Measurements from ENCODE around the gene ZCCHC7.

DNA sequence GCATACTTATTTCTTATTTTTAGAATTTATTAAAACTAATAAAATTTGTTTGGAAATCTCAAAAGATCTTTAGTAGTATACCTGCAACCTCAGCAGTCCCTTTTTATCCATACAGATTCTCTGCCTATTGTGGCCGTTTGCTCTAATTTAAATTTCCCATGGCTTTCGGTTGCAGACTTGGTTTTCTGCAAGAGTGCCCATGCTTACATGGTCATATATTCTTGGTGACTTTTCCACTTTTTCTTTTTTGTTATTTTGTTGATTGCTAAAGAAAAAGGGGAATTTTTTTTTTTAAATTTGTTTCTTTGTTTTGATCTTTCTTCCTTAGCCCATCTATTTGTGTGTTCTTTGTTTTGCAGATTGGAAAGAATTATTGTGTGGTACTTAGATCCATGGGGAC is 20.6 kb downstream of the ZCCHC7 start:
- TF ChIP-seq, protein P1, sequence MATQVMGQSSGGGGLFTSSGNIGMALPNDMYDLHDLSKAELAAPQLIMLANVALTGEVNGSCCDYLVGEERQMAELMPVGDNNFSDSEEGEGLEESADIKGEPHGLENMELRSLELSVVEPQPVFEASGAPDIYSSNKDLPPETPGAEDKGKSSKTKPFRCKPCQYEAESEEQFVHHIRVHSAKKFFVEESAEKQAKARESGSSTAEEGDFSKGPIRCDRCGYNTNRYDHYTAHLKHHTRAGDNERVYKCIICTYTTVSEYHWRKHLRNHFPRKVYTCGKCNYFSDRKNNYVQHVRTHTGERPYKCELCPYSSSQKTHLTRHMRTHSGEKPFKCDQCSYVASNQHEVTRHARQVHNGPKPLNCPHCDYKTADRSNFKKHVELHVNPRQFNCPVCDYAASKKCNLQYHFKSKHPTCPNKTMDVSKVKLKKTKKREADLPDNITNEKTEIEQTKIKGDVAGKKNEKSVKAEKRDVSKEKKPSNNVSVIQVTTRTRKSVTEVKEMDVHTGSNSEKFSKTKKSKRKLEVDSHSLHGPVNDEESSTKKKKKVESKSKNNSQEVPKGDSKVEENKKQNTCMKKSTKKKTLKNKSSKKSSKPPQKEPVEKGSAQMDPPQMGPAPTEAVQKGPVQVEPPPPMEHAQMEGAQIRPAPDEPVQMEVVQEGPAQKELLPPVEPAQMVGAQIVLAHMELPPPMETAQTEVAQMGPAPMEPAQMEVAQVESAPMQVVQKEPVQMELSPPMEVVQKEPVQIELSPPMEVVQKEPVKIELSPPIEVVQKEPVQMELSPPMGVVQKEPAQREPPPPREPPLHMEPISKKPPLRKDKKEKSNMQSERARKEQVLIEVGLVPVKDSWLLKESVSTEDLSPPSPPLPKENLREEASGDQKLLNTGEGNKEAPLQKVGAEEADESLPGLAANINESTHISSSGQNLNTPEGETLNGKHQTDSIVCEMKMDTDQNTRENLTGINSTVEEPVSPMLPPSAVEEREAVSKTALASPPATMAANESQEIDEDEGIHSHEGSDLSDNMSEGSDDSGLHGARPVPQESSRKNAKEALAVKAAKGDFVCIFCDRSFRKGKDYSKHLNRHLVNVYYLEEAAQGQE (IDR thresholded peaks at IDR 0.05; ENCODE audit: insufficient read depth in 1 of 2, low read depth in 2 of 2, low read length in 2 of 2), result no peak
- TF ChIP-seq POLR2AphosphoS5 (IDR thresholded peaks at IDR 0.05; ENCODE audit: low read depth, low read length), result no peak

Data from PFSK-1 (cell line).